Measurements from ENCODE around the gene FOXJ1. TPM values are rescaled to one million over a fixed set of nuclear protein-coding genes. Genes with fewer than 3 reads are reported as not detected.
A peak's percentile ranks its signal among the peaks of the same experiment; 100 is the strongest.

The FOXJ1 gene
- total and polyA plus RNA-seq, 2 of the 13 experiments (the other 11 are each of a cell fraction or from before 2014, with no cell fraction given): 0.98 to 1.6 TPM

DNA sequence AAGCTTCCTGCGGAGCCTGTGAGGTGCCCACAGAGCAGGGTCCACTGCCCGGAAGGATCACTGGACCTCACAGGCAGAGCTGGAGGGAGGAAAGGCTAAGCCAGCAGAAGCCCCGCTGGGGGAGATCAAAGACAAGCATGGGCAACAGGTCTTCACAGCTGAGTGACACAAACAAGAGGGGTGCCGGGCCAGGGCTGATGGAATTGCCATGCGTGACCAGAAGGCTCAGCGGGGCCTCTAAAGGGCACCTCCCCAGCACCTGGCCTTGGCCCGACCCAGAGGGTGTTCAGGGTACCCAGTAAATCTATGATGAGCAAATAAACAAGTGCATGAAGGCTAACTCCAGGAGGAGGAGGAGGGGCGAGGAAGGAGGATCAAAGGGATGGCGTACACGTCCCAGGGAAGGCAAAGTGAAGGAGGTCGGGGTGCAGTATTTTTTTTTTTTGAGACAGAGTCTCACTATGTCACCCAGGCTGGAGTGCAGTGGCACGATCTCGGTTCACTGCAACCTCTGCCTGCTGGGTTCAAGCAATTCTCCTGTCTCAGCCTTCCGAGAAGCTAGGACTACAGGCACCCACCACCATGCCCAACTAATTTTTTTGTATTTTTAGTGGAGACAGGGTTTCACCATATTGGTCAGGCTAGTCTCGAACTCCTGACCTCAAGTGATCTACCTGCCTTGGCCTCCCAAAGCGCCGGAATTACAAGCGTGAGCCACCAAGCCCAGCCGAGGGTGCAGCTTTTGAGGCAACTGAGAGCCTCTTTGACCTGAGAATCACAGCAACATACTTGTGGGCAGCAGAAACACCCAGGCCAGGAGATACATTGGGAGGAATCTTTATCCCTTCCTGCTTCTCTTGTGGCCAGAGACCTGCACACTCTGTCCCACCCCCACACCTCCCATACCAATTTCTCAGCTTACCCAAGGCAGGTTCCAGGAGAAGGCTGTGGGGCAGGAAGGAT is 21.4 kb downstream of the FOXJ1 start (continued):
- TF ChIP-seq PBX2 (CRISPR knock-in tag; IDR thresholded peaks at IDR 0.05) (no peak; the same call in 1 of the 2 replicates), ZSCAN30 (CRISPR knock-in tag; IDR thresholded peaks at IDR 0.05) (no peak), JUND (CRISPR knock-in tag; IDR thresholded peaks at IDR 0.05) (peak; percentile 54; the same call in 1 of the 2 replicates), GTF2F1 (IDR thresholded peaks at IDR 0.05; ENCODE audit: low read length) (no peak), ZNF558 (CRISPR knock-in tag; IDR thresholded peaks at IDR 0.05; ENCODE audit: borderline replicate concordance) (no peak), ZNF598 (CRISPR knock-in tag; IDR thresholded peaks at IDR 0.05; ENCODE audit: borderline replicate concordance) (peak; percentile 76; the same call in 1 of the 2 replicates), HDAC1 (CRISPR knock-in tag; IDR thresholded peaks at IDR 0.05) (peak; percentile 95), ZNF335 (CRISPR knock-in tag; IDR thresholded peaks at IDR 0.05) (no peak), SNAPC4 (CRISPR knock-in tag; IDR thresholded peaks at IDR 0.05) (no peak), BORCS8-MEF2B (CRISPR knock-in tag; IDR thresholded peaks at IDR 0.05) (no peak; the same call in 1 of the 2 replicates), MLXIP (CRISPR knock-in tag; IDR thresholded peaks at IDR 0.05; ENCODE audit: borderline replicate concordance) (no peak), PAX8 (CRISPR knock-in tag; IDR thresholded peaks at IDR 0.05; ENCODE audit: borderline replicate concordance) (no peak), ZNF10 (CRISPR knock-in tag; IDR thresholded peaks at IDR 0.05; ENCODE audit: borderline replicate concordance, low read depth) (no peak), CCDC6 (CRISPR knock-in tag; IDR thresholded peaks at IDR 0.05) (no peak), ZNF556 (CRISPR knock-in tag; IDR thresholded peaks at IDR 0.05; ENCODE audit: borderline replicate concordance) (no peak)
- TF ChIP-seq, protein P1, sequence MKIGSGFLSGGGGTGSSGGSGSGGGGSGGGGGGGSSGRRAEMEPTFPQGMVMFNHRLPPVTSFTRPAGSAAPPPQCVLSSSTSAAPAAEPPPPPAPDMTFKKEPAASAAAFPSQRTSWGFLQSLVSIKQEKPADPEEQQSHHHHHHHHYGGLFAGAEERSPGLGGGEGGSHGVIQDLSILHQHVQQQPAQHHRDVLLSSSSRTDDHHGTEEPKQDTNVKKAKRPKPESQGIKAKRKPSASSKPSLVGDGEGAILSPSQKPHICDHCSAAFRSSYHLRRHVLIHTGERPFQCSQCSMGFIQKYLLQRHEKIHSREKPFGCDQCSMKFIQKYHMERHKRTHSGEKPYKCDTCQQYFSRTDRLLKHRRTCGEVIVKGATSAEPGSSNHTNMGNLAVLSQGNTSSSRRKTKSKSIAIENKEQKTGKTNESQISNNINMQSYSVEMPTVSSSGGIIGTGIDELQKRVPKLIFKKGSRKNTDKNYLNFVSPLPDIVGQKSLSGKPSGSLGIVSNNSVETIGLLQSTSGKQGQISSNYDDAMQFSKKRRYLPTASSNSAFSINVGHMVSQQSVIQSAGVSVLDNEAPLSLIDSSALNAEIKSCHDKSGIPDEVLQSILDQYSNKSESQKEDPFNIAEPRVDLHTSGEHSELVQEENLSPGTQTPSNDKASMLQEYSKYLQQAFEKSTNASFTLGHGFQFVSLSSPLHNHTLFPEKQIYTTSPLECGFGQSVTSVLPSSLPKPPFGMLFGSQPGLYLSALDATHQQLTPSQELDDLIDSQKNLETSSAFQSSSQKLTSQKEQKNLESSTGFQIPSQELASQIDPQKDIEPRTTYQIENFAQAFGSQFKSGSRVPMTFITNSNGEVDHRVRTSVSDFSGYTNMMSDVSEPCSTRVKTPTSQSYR (CRISPR knock-in tag; IDR thresholded peaks at IDR 0.05; ENCODE audit: borderline replicate concordance): peak; percentile 81
